ENCODE measurements around the gene ZFHX3. TPM values are rescaled to one million over a fixed set of nuclear protein-coding genes. Genes with fewer than 3 reads are reported as not detected.

ZFHX3 gene, protein sequence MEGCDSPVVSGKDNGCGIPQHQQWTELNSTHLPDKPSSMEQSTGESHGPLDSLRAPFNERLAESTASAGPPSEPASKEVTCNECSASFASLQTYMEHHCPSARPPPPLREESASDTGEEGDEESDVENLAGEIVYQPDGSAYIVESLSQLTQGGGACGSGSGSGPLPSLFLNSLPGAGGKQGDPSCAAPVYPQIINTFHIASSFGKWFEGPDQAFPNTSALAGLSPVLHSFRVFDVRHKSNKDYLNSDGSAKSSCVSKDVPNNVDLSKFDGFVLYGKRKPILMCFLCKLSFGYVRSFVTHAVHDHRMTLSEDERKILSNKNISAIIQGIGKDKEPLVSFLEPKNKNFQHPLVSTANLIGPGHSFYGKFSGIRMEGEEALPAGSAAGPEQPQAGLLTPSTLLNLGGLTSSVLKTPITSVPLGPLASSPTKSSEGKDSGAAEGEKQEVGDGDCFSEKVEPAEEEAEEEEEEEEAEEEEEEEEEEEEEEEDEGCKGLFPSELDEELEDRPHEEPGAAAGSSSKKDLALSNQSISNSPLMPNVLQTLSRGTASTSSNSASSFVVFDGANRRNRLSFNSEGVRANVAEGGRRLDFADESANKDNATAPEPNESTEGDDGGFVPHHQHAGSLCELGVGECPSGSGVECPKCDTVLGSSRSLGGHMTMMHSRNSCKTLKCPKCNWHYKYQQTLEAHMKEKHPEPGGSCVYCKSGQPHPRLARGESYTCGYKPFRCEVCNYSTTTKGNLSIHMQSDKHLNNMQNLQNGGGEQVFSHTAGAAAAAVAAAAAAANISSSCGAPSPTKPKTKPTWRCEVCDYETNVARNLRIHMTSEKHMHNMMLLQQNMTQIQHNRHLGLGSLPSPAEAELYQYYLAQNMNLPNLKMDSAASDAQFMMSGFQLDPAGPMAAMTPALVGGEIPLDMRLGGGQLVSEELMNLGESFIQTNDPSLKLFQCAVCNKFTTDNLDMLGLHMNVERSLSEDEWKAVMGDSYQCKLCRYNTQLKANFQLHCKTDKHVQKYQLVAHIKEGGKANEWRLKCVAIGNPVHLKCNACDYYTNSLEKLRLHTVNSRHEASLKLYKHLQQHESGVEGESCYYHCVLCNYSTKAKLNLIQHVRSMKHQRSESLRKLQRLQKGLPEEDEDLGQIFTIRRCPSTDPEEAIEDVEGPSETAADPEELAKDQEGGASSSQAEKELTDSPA (N-terminal part only)
- total RNA-seq: 2.8 and 10.8 TPM in 2 replicates

DNA sequence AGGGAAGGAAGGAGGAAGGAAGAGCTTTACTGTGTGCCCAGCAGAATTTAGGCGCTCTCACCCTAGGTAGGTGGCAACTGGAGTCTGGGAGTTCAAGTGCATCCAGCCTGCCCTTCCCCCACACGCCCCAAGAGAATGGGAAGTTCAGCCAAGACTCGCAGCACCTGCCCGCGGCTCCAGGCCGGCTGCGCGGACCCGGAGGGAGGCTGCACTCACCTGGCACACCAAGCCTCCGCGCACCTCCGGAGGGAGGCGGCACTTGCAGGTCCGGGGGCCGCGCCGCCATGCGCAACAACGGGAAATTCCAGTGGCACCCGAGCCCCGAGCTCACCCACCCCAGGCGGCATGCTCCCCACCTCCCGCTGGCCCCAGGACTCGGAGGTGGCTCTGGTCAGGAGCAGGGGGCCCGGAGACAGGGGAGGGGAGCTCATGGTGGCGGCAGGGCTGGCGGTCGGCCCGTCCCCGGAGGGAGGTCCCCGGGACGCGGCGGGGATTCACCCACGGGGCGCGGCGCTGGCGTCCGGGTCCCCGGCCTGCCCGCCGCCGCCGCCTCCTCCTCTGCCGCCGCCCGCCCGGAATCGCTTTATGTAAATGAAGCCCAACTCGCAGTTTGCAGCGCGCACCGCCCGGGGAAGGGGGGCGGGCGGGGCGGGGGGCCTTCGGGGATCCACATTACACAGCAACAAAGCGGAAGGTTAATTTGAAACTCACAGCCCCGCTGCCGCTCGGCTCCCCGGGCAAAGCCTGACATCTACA, at the start of gene ZFHX3:
Gene ZFHX3, minus strand, starts transcription at position 593 of the 756 bp plus-strand sequence. CDS start 87,983 bp downstream, outside the sequence.

Measured in bladder microvascular endothelial cell (primary cell).